Hepatocyte (in vitro differentiated cells): ENCODE data around the gene TMEM131. TPM values are rescaled to one million over a fixed set of nuclear protein-coding genes. Genes with fewer than 3 reads are reported as not detected.

Experiments used
- DNase-seq: peaks from one replicate; pipeline ENCODE4 v3.0.0-alpha.2; 2016; ENCODE audit warnings: low spot score
- H2AFZ ChIP-seq: fragments of 200-600 bp; sonication (generic); 2 replicates; pipeline ENCODE4 v1.6.0; 2016; ENCODE audit warnings: antibody characterized with exemption, mild to moderate bottlenecking
- H3K27ac ChIP-seq: fragments of 200-600 bp; sonication (generic); 2 replicates; pipeline ENCODE4 v1.5.1; 2016; ENCODE audit warnings: mild to moderate bottlenecking
- H3K27me3 ChIP-seq: fragments of 200-600 bp; sonication (generic); 2 replicates; pipeline ENCODE4 v1.6.1; 2016
- H3K36me3 ChIP-seq: fragments of 200-600 bp; sonication (generic); replicated peaks from 2 replicates; pipeline ENCODE4 v1.5.1; 2016; ENCODE audit warnings: low read depth; ENCODE audit not compliant: insufficient read depth
- H3K4me1 ChIP-seq: fragments of 200-600 bp; sonication (generic); 2 replicates; pipeline ENCODE4 v1.5.1; 2016; ENCODE audit warnings: mild to moderate bottlenecking, moderate library complexity; ENCODE audit not compliant: insufficient read depth
- H3K4me2 ChIP-seq: fragments of 200-600 bp; sonication (generic); 2 replicates; pipeline ENCODE4 v1.6.0; 2016
- H3K4me3 ChIP-seq: fragments of 200-600 bp; sonication (generic); 2 replicates; pipeline ENCODE4 v1.5.1; 2016; ENCODE audit warnings: mild to moderate bottlenecking
- H3K79me2 ChIP-seq: fragments of 200-600 bp; sonication (generic); 2 replicates; pipeline ENCODE4 v1.6.0; 2017; ENCODE audit warnings: mild to moderate bottlenecking
- H3K9me2 ChIP-seq: fragments of 200-600 bp; sonication (generic); replicated peaks from 2 replicates; pipeline ENCODE4 v1.6.0; 2017; ENCODE audit warnings: mild to moderate bottlenecking; ENCODE audit not compliant: insufficient read depth
- H3K9me3 ChIP-seq: fragments of 200-600 bp; sonication (generic); 2 replicates; pipeline ENCODE4 v1.5.1; 2016; ENCODE audit warnings: low read depth, mild to moderate bottlenecking
- H4K20me1 ChIP-seq: fragments of 200-600 bp; sonication (generic); 2 replicates; pipeline ENCODE4 v1.6.0; 2016; ENCODE audit warnings: mild to moderate bottlenecking; ENCODE audit not compliant: insufficient read depth, poor library complexity, severe bottlenecking
- CTCF ChIP-seq: fragments of 200-600 bp; sonication (generic); IDR thresholded peaks from 2 replicates; pipeline ENCODE4 v1.5.1; 2016; ENCODE audit warnings: antibody characterized with exemption, mild to moderate bottlenecking; ENCODE audit not compliant: poor library complexity
- EZH2 ChIP-seq: fragments of 200-600 bp; sonication (generic); IDR thresholded peaks from 2 replicates; pipeline ENCODE4 v1.6.1; 2016; ENCODE audit warnings: antibody characterized with exemption, mild to moderate bottlenecking, borderline replicate concordance
- EZH2phosphoT487 ChIP-seq: fragments of 200-600 bp; sonication (generic); IDR thresholded peaks from one replicate; pipeline ENCODE4 v1.6.1; 2018; ENCODE audit warnings: antibody characterized with exemption, mild to moderate bottlenecking, low read depth, moderate library complexity; ENCODE audit not compliant: unreplicated experiment, severe bottlenecking
- WGBS: methylation state at CpG from one replicate; pipeline ENCODE4 v1.1.6; 2016; ENCODE audit warnings: low lambda C conversion rate; ENCODE audit errors: missing lambda C conversion rate; 5-methylcytosine and 5-hydroxymethylcytosine counted together
- polyA plus RNA-seq: library from polyadenylated mRNA; unstranded; fragments of >200 nt; fragmentation: Nextera tagmentation; extraction: Ambion mirVana; gene quantifications from 2 replicates; pipeline ENCODE4 v1.2.1, GENCODE V29; 2016
- total RNA-seq: library from RNA; depleted of rRNA; stranded (reverse); fragments of >200 nt; gene quantifications from 2 replicates; pipeline ENCODE4 v1.2.3, GENCODE V29; 2014

Gene TMEM131
- total and polyA plus RNA-seq, 2 experiments from 2014 or later: 17.5 to 42.1 TPM

GRCh38 chr2:97727296-97727695, 268.5 kb downstream of the TMEM131 start:
- Histone ChIP-seq H2AFZ (no peak overlapping the region), H3K4me2 (no peak overlapping the region), H3K27me3 (no peaks in the 10 kb centered on the region), H3K79me2 (no peaks in the 10 kb centered on the region), H4K20me1 (no peaks in the 10 kb centered on the region), H3K9me3 (no peaks in the 10 kb centered on the region), H3K36me3 (no peaks in the 10 kb centered on the region), H3K9me2 (no peaks in the 10 kb centered on the region), H3K4me1 (no peaks in the 10 kb centered on the region), H3K27ac (no peak overlapping the region), H3K4me3 (no peak overlapping the region)
- 88% methylated on average over 7 of the region's 7 CpGs for WGBS
- DNase-seq: no peak
- TF ChIP-seq CTCF: no peak
- no peak for TF ChIP-seq EZH2phosphoT487
- no peak for TF ChIP-seq EZH2

DNA sequence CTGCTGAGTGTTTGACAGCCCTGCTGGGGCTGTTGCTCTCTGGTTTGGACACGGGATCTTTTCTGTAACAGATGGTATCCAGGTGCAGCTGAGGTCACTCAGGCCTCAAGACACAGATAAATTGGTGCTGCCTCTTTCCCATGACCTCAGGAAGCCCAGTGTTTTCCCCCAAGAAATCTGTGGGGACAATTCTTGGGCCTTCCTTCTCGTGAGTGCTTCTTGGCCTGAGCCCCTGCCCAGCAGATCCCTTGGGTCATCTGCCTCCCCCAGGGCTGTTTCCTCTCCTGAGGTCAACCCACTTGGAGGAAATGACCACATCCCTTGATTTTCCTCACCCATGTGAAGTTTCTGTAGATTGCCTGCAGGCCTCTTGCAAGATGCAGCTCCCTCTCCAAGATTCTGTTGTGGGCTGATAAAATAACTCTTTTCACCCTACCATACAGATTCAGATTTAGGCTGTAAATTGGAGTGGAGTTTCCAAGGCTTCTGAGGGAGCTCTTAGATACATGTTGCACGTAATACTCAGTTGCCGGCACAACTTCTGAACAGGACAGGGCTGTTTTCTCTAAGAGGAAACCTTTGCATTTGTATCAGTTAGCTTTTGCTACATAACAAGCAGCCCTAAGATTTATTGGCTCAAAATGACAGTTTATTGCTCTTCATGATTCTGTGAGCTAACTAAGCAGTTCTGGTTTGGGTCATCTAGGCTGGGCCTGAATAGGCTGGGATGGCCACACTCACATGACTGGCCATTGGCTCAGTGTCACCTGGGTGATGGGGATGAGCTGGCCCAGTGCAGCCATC, 269.3 kb downstream of the TMEM131 start:
- H3K9me2 ChIP-seq: no peaks in the 10 kb centered on the region
- H3K27me3 ChIP-seq: no peaks in the 10 kb centered on the region
- H3K4me1 ChIP-seq: no peaks in the 10 kb centered on the region
- no peak overlapping the region for H3K27ac ChIP-seq
- TF ChIP-seq CTCF (no peak), EZH2phosphoT487 (no peak), EZH2 (no peak)
- no peak for DNase-seq
- H3K9me3 ChIP-seq: no peaks in the 10 kb centered on the region
- no peaks in the 10 kb centered on the region for H3K36me3 ChIP-seq
- WGBS: 81% methylated on average over 4 of the region's 4 CpGs
- no peak overlapping the region for H3K4me3 ChIP-seq
- H3K79me2 ChIP-seq: no peaks in the 10 kb centered on the region
- no peaks in the 10 kb centered on the region for H4K20me1 ChIP-seq
- no peak overlapping the region for H2AFZ ChIP-seq
- H3K4me2 ChIP-seq: no peak overlapping the region

DNA sequence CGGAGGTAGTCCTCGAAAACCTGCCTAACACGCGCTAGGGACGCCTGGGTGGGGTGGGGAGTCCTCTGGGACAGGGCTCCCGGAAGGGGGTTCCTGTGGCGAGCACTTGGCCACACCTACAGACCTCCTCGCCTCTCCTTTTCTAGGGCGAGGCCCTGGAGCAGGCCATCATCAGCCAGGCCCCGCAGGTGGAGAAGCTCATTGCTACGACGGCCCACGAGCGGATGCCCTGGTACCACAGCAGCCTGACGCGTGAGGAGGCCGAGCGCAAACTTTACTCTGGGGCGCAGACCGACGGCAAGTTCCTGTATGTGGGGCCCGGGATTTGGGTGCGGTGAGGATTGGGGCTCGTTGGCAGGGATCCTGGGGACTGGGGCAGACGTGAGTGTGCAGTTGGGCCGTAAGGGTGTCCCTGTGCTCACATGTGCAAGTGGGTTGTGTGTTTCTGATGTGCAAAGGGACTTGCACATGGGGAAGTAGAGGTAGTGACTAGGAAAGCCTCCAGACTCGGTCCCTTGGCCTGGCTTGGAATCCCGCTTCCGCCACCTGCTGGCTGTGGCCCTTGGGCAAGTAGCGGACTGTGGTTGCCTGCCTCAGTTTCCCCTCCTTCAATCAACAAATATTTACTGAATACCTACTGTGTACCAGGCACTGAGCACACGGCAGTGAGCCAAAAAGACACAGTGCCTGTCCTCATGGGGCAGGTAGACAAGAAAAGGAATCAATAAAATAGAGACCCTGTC, 270.6 kb downstream of the TMEM131 start:
- Histone ChIP-seq H3K9me2 (no peaks in the 10 kb centered on the region), H3K79me2 (no peaks in the 10 kb centered on the region), H3K4me1 (no peaks in the 10 kb centered on the region), H3K4me3 (no peak overlapping the region), H3K27me3 (no peaks in the 10 kb centered on the region), H4K20me1 (no peaks in the 10 kb centered on the region), H3K27ac (no peak overlapping the region), H3K4me2 (no peak overlapping the region), H2AFZ (no peak overlapping the region), H3K9me3 (no peaks in the 10 kb centered on the region), H3K36me3 (no peaks in the 10 kb centered on the region)
- DNase-seq: no peak
- 97% methylated on average over 28 of the region's 31 CpGs for WGBS
- TF ChIP-seq CTCF: no peak
- no peak for TF ChIP-seq EZH2phosphoT487
- no peak for TF ChIP-seq EZH2
